Stomach (tissue), 9 donors: Measurements from ENCODE around the gene TPH2. TPM values are rescaled to one million over a fixed set of nuclear protein-coding genes. Genes with fewer than 3 reads are reported as not detected.

ENCODE experiments used
- DNase-seq, 2 donors: peaks; one replicate each; pipeline versions ENCODE4 v3.0.0 to v3.0.0-alpha.2; 2013 to 2019
- H3K27ac ChIP-seq, 5 donors: fragments of 200-600 bp in 4 of 5; sonication (generic) in 4 of 5; one replicate each; pipeline ENCODE4 v1.5.1; 2013 to 2019; ENCODE audit warnings: mild to moderate bottlenecking in 1 of 5, moderate library complexity in 1 of 5
- H3K27me3 ChIP-seq, 3 donors: fragments of 200-600 bp; sonication (generic); one replicate each; pipeline ENCODE4 v1.5.1; 2017 to 2019; ENCODE audit warnings: mixed run types in 1 of 3
- H3K36me3 ChIP-seq, 4 donors: fragments of 200-600 bp; sonication (generic); 1 replicate in 3 of 4; 2 replicates in 1 of 4; pipeline ENCODE4 v1.5.1; 2016 to 2019
- H3K4me1 ChIP-seq, 4 donors: fragments of 200-600 bp; sonication (generic); one replicate each; pipeline ENCODE4 v1.5.1; 2016 to 2019
- H3K4me3 ChIP-seq, 4 donors: fragments of 200-600 bp; sonication (generic) in 3 of 4; one replicate each; pipeline ENCODE4 v1.5.1; 2016 to 2019; ENCODE audit warnings: mild to moderate bottlenecking in 1 of 4
- H3K9me3 ChIP-seq, 4 donors: fragments of 200-600 bp; sonication (generic); one replicate each; pipeline ENCODE4 v1.5.1; 2016 to 2019
- EP300 ChIP-seq: sonication (generic); formaldehyde crosslinking; IDR thresholded peaks from one replicate; pipeline ENCODE4 v1.6.1; 2017; ENCODE audit warnings: antibody characterized with exemption
- POLR2A ChIP-seq, 4 donors: fragments of 450-650 bp; IDR thresholded peaks; one replicate each; pipeline ENCODE4 v1.6.1; 2016; ENCODE audit warnings: antibody characterized with exemption in 4 of 4, control low read depth in 2 of 4, mild to moderate bottlenecking in 1 of 4, moderate library complexity in 1 of 4
- POLR2AphosphoS5 ChIP-seq, 3 donors: sonication (generic); formaldehyde crosslinking; IDR thresholded peaks; one replicate each; pipeline ENCODE4 v1.6.1; 2016; ENCODE audit warnings: antibody characterized with exemption in 3 of 3
- WGBS, 5 donors: extraction: QIAGEN DNeasy Blood & Tissue Kit in 3 of 5; methylation state at CpG; one replicate each; pipeline versions ENCODE4 v1.1.5 to v1.1.7; 2013 to 2018; 5-methylcytosine and 5-hydroxymethylcytosine counted together
- intact Hi-C: fragments of 100-400 bp; cut with DNase I; formaldehyde crosslinking; loops from one replicate; pipeline ENCODE4 v1.15.1; 2023; ENCODE audit warnings: low total_unique reads
- polyA plus RNA-seq, 3 donors: library from polyadenylated mRNA; stranded (reverse); fragments of 200-250 nt; gene quantifications; one replicate each; pipeline ENCODE4 v1.2.3, GENCODE V29; 2013
- total RNA-seq, 5 donors: library from RNA; depleted of rRNA; stranded (reverse); fragments of >200 nt; gene quantifications; one replicate each; pipeline versions ENCODE4 v1.1.0 to v1.2.3, GENCODE V29; 2014 to 2016
- TF ChIP-seq, protein P1 (sequence below), 7 experiments: fragments of 450-650 bp in 4 of 7; fragments of 200-600 bp in 3 of 7; sonication (generic) in 3 of 7; IDR thresholded peaks; one replicate each; pipeline ENCODE4 v1.5.1; 2016 to 2019; ENCODE audit warnings: antibody characterized with exemption in 7 of 7, control low read depth in 2 of 7, mild to moderate bottlenecking in 1 of 7
- donor health status: healthy with polysubstance abuse.
- donor health status: Bipolar disorder and iron deficiency.
- donor health status: healthy.

Gene TPH2
- total and polyA plus RNA-seq, 8 donors = 0.37 TPM; not detected in 7

DNA sequence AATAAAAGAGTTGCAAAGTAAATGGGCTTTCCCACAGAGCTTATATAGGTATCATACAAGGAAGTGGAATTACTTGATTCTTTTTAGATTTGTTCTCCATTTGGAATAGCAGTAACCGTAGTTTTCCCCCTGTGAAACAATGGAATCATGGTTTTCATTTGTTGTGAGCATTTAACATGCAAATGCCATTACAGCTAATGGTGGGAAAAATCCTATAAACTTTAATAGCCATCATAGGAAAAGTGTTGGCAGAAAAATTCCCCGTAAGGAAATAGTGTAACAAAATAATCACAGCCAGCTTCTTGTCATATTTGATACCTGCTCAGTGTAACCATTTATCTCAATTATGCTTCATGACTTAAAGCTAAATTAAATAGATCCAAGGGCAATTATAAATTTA is 95.3 kb downstream of the TPH2 start:
- intact Hi-C loops = no loop called here
- TF ChIP-seq, protein P1, sequence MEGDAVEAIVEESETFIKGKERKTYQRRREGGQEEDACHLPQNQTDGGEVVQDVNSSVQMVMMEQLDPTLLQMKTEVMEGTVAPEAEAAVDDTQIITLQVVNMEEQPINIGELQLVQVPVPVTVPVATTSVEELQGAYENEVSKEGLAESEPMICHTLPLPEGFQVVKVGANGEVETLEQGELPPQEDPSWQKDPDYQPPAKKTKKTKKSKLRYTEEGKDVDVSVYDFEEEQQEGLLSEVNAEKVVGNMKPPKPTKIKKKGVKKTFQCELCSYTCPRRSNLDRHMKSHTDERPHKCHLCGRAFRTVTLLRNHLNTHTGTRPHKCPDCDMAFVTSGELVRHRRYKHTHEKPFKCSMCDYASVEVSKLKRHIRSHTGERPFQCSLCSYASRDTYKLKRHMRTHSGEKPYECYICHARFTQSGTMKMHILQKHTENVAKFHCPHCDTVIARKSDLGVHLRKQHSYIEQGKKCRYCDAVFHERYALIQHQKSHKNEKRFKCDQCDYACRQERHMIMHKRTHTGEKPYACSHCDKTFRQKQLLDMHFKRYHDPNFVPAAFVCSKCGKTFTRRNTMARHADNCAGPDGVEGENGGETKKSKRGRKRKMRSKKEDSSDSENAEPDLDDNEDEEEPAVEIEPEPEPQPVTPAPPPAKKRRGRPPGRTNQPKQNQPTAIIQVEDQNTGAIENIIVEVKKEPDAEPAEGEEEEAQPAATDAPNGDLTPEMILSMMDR (IDR thresholded peaks at IDR 0.05) = no peak
- TF ChIP-seq POLR2AphosphoS5 (IDR thresholded peaks at IDR 0.05) = no peak
- TF ChIP-seq POLR2A (IDR thresholded peaks at IDR 0.05) = no peak
- TF ChIP-seq EP300 = no peak
- no peak overlapping the region for H3K27ac ChIP-seq
- H3K27me3 ChIP-seq = no peaks in the 10 kb centered on the region
- DNase-seq = no peak
- 62 to 82% (median 64%) methylated on average over 2 of the region's 2 CpGs for WGBS, 5 donors
- no peak overlapping the region for H3K4me3 ChIP-seq
- peaks cover 0 to 3% (median 0%) of the 10 kb centered on the region in 4 donors for H3K9me3 ChIP-seq
- no peaks in the 10 kb centered on the region for H3K4me1 ChIP-seq
- H3K36me3 ChIP-seq = no peaks in the 10 kb centered on the region

DNA sequence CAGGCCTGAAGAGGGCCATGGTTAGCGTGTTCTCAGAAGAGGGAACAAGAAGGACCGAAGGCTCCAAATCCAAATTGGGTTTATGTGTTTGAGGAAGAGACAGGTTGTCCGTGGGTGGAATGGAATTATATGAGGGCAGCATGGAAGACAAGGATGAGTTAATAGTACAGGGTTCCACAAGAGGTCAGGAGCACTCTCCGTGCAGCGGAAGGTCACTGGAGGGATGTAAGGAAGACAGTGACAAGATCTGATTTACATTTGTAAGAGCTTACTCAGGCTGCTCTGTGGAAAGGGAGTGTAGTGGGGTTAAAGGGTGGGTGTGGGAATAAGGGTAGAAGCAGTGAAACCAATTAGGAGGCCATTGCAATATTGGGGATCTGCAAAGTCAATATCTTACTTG is 97.0 kb downstream of the TPH2 start:
- no peaks in the 10 kb centered on the region for H3K4me1 ChIP-seq
- H3K9me3 ChIP-seq = peaks cover 0 to 13% (median 0%) of the 10 kb centered on the region in 4 donors
- H3K27ac ChIP-seq = no peak overlapping the region
- H3K36me3 ChIP-seq = no peaks in the 10 kb centered on the region
- TF ChIP-seq, protein P1 (IDR thresholded peaks at IDR 0.05) = no peak
- TF ChIP-seq EP300 (no peak), POLR2AphosphoS5 (IDR thresholded peaks at IDR 0.05) (no peak), POLR2A (IDR thresholded peaks at IDR 0.05) (no peak)
- intact Hi-C loops = no loop called here
- H3K27me3 ChIP-seq = no peaks in the 10 kb centered on the region
- 76 to 89% (median 86%) methylated on average over 5 of the region's 5 CpGs for WGBS, 5 donors
- H3K4me3 ChIP-seq = no peak overlapping the region
- no peak for DNase-seq

DNA sequence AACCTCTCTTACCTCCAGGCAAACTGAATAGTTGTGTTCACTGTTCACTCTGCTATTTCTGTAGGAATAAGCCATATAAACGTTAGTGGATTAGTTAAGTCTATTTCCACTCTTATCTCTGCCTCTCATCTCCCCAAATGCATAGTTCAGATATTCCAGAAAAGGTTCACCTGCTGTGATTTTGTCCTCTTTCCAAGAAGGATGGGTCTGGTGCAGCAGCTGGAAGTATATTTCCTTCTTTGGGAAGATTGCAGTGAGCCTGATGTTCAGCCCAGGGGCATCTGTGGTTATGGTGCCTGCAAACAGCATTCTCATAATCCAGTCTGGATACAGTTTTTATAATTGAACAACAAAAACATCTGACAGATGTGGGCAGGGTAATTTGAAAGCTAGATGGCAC is 97.7 kb downstream of the TPH2 start:
- Histone ChIP-seq H3K4me3 (no peak overlapping the region), H3K4me1 (no peaks in the 10 kb centered on the region), H3K36me3 (no peaks in the 10 kb centered on the region), H3K27ac (no peak overlapping the region), H3K9me3 (peaks cover 0 to 13% (median 0%) of the 10 kb centered on the region in 4 donors), H3K27me3 (no peaks in the 10 kb centered on the region)
- WGBS, 5 donors = 26 to 33% (median 27%) methylated on average over 1 of the region's 1 CpG
- DNase-seq = no peak
- TF ChIP-seq EP300 (no peak), POLR2AphosphoS5 (IDR thresholded peaks at IDR 0.05) (no peak), POLR2A (IDR thresholded peaks at IDR 0.05) (no peak)
- TF ChIP-seq, protein P1 (IDR thresholded peaks at IDR 0.05) = no peak
- intact Hi-C loops = no loop called here

DNA sequence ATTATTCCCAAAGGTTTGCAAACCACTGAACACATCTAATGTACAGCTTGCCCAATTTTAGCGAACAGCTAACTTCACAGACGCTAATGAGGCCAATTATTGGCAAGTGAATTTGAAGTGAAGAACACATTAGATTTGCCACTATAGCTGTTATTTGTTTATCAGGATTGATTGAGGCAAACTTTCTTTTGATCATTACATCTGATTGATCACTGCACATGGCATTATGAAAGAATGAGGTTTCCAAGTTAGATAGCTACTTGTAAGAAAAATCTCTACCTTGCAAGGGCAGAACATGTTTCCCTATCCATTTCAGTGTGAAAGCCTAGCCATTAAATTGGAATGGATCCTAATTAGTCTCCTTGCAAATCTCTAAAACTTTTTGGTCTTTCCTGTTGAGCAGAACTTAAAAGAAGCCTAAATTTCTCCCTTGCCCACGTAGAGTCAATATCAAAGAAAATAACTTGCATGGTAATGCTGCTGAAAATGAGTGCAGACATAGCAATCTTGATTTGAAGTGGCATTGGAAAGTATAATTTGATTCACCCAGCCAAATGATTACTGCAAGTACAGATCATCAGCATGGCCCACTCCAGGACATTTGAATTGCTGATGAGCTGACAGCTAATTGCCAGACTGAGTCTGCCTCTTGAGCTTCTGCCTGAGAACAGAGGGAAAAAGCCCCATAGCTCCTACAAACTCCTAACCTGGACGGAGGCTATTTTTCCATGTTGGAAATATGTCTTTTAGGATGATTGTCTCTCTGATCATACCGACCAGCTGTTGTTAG is 98.6 kb downstream of the TPH2 start:
- TF ChIP-seq POLR2AphosphoS5 (IDR thresholded peaks at IDR 0.05) (no peak), POLR2A (IDR thresholded peaks at IDR 0.05) (no peak), EP300 (no peak)
- TF ChIP-seq, protein P1 (IDR thresholded peaks at IDR 0.05) = no peak
- intact Hi-C loops = no loop called here
- H3K4me3 ChIP-seq = no peak overlapping the region
- H3K4me1 ChIP-seq = no peaks in the 10 kb centered on the region
- H3K9me3 ChIP-seq = peaks cover 0 to 13% (median 0%) of the 10 kb centered on the region in 4 donors
- no peaks in the 10 kb centered on the region for H3K27me3 ChIP-seq
- H3K27ac ChIP-seq = no peak overlapping the region
- 82 to 88% (median 83%) methylated on average over 5 of the region's 5 CpGs for WGBS, 5 donors
- H3K36me3 ChIP-seq = no peaks in the 10 kb centered on the region
- DNase-seq = no peak
